Mesothelial cell of epicardium (in vitro differentiated cells): ENCODE results near the gene BAG3. TPM values are rescaled to one million over a fixed set of nuclear protein-coding genes. Genes with fewer than 3 reads are reported as not detected.

ENCODE experiments used
- DNase-seq, 2 experiments: peaks; one replicate each; pipeline ENCODE4 v3.0.0; 2021; ENCODE audit warnings: low spot score in 2 of 2; ENCODE audit not compliant: unreplicated experiment in 2 of 2
- H3K27ac Mint-ChIP-seq: 2 replicates; pipeline ENCODE4 v1.8.0; 2021; ENCODE audit warnings: mixed read lengths
- H3K27me3 Mint-ChIP-seq: 2 replicates; pipeline ENCODE4 v1.8.0; 2021; ENCODE audit warnings: low read depth, mixed read lengths
- H3K36me3 Mint-ChIP-seq: 2 replicates; pipeline ENCODE4 v1.8.0; 2021; ENCODE audit warnings: mixed read lengths
- H3K4me1 Mint-ChIP-seq: 2 replicates; pipeline ENCODE4 v1.8.0; 2021; ENCODE audit warnings: mixed read lengths
- H3K4me3 Mint-ChIP-seq: 2 replicates; pipeline ENCODE4 v1.8.0; 2021; ENCODE audit warnings: mild to moderate bottlenecking, moderate library complexity, mixed read lengths
- H3K9me3 Mint-ChIP-seq: 2 replicates; pipeline ENCODE4 v1.8.0; 2021; ENCODE audit warnings: mixed read lengths
- CTCF ChIP-seq: fragments of 200-600 bp; sonication (generic); IDR thresholded peaks from one replicate; pipeline ENCODE4 v1.5.0; 2021; ENCODE audit warnings: antibody characterized with exemption; ENCODE audit not compliant: unreplicated experiment
- total RNA-seq: library from RNA; stranded (reverse); gene quantifications from 3 replicates; pipeline ENCODE4 v1.2.1, GENCODE V29; 2021

Gene BAG3
- total RNA-seq, 1 donor from 2014 or later: 23.0 TPM

GRCh38 chr10:119620241-119621077 lies 30.7 kb upstream of the BAG3 start:
- TF ChIP-seq CTCF: no peak
- H3K36me3 Mint-ChIP-seq: no peaks in the 10 kb centered on the region
- no peak overlapping the region for H3K4me3 Mint-ChIP-seq
- no peaks in the 10 kb centered on the region for H3K4me1 Mint-ChIP-seq
- DNase-seq: no peak
- no peaks in the 10 kb centered on the region for H3K27me3 Mint-ChIP-seq
- no peaks in the 10 kb centered on the region for H3K9me3 Mint-ChIP-seq
- no peak overlapping the region for H3K27ac Mint-ChIP-seq

GRCh38 chr10:119621078-119621384 lies 30.1 kb upstream of the BAG3 start:
- H3K27ac Mint-ChIP-seq: no peak overlapping the region
- no peaks in the 10 kb centered on the region for H3K4me1 Mint-ChIP-seq
- no peak for TF ChIP-seq CTCF
- no peak for DNase-seq
- no peaks in the 10 kb centered on the region for H3K36me3 Mint-ChIP-seq
- H3K27me3 Mint-ChIP-seq: no peaks in the 10 kb centered on the region
- no peaks in the 10 kb centered on the region for H3K9me3 Mint-ChIP-seq
- no peak overlapping the region for H3K4me3 Mint-ChIP-seq

GRCh38 chr10:119625570-119626280 lies 25.5 kb upstream of the BAG3 start:
- Mint-ChIP-seq H3K4me3 (no peak overlapping the region), H3K4me1 (no peaks in the 10 kb centered on the region), H3K27me3 (no peaks in the 10 kb centered on the region), H3K36me3 (no peaks in the 10 kb centered on the region), H3K27ac (no peak overlapping the region), H3K9me3 (no peaks in the 10 kb centered on the region)
- TF ChIP-seq CTCF: no peak
- DNase-seq: no peak

GRCh38 chr10:119630300-119630699 lies 20.9 kb upstream of the BAG3 start:
- Mint-ChIP-seq H3K4me3 (no peak overlapping the region), H3K4me1 (no peaks in the 10 kb centered on the region), H3K27me3 (no peaks in the 10 kb centered on the region), H3K9me3 (no peaks in the 10 kb centered on the region), H3K36me3 (no peaks in the 10 kb centered on the region), H3K27ac (no peak overlapping the region)
- TF ChIP-seq CTCF: no peak
- no peak for DNase-seq

GRCh38 chr10:119633538-119634218 lies 17.5 kb upstream of the BAG3 start:
- DNase-seq: no peak
- Mint-ChIP-seq H3K27me3 (no peaks in the 10 kb centered on the region), H3K4me3 (no peak overlapping the region), H3K36me3 (no peaks in the 10 kb centered on the region), H3K4me1 (no peaks in the 10 kb centered on the region), H3K27ac (no peak overlapping the region), H3K9me3 (no peaks in the 10 kb centered on the region)
- TF ChIP-seq CTCF: no peak
